Lung (tissue), 12 donors: ENCODE measurements around the gene ADAP1. TPM values are rescaled to one million over a fixed set of nuclear protein-coding genes. Genes with fewer than 3 reads are reported as not detected.

Source experiments
- ATAC-seq: fragments of 200-7000 bp; cut with Tn5 transposase; one replicate; pipeline ENCODE4 v1.9.1; 2020; ENCODE audit warnings: moderate number of reproducible peaks; ENCODE audit not compliant: insufficient read depth, low FRiP score
- DNase-seq, 3 donors: peaks; one replicate each; pipeline ENCODE4 v3.0.0-alpha.2; 2013 to 2017
- H3K27ac ChIP-seq, 2 donors: one replicate each; pipeline ENCODE4 v1.5.1; 2013; ENCODE audit warnings: mild to moderate bottlenecking in 2 of 2, moderate library complexity in 2 of 2, control low read depth in 1 of 2, inconsistent platforms in 1 of 2, low read depth in 1 of 2, low read length in 1 of 2
- H3K27me3 ChIP-seq, 3 donors: one replicate each; pipeline ENCODE4 v1.5.1; 2013; ENCODE audit warnings: low read length in 2 of 3; ENCODE audit not compliant: control insufficient read depth in 3 of 3, insufficient read depth in 3 of 3
- H3K36me3 ChIP-seq, 4 donors: one replicate each; pipeline ENCODE4 v1.5.1; 2013; ENCODE audit warnings: low read length in 4 of 4, mild to moderate bottlenecking in 1 of 4, moderate library complexity in 1 of 4; ENCODE audit not compliant: control insufficient read depth in 4 of 4, insufficient read depth in 4 of 4
- H3K4me1 ChIP-seq, 5 donors: one replicate each; pipeline ENCODE4 v1.5.1; 2013; ENCODE audit warnings: low read length in 5 of 5, mild to moderate bottlenecking in 2 of 5, moderate library complexity in 1 of 5; ENCODE audit not compliant: control insufficient read depth in 5 of 5, insufficient read depth in 5 of 5
- H3K4me3 ChIP-seq: one replicate; pipeline ENCODE4 v1.5.1; 2013; ENCODE audit warnings: mild to moderate bottlenecking, control low read depth, moderate library complexity
- H3K9ac ChIP-seq, 2 donors: one replicate each; pipeline ENCODE4 v1.5.1; 2013; ENCODE audit warnings: low read length in 2 of 2, control low read depth in 1 of 2; ENCODE audit not compliant: insufficient read depth in 1 of 2
- H3K9me3 ChIP-seq, 4 donors: one replicate each; pipeline ENCODE4 v1.5.1; 2013; ENCODE audit warnings: low read length in 3 of 4, mild to moderate bottlenecking in 1 of 4, moderate library complexity in 1 of 4; ENCODE audit not compliant: control insufficient read depth in 4 of 4, insufficient read depth in 3 of 4
- whole genome bisulfite sequencing, 2 donors: extraction: QIAGEN DNeasy Blood & Tissue Kit; methylation state at CpG; one replicate each; pipeline ENCODE4 v1.1.7; 2013; 5-methylcytosine and 5-hydroxymethylcytosine counted together
- polyA plus RNA-seq, 2 donors: library from polyadenylated mRNA; stranded (reverse); fragments of 200-250 nt; gene quantifications; one replicate each; pipeline ENCODE4 v1.2.1, GENCODE V29; 2013
- total RNA-seq, 2 donors: library from RNA; depleted of rRNA in 1 of 2; stranded (reverse); fragments of >200 nt in 1 of 2; gene quantifications; one replicate each; pipeline ENCODE4 v1.2.1, GENCODE V29; 2014 to 2021
- TF ChIP-seq, protein P1 (sequence below): IDR thresholded peaks from 2 replicates; pipeline ENCODE4 v1.5.1; 2012; ENCODE audit warnings: mild to moderate bottlenecking; ENCODE audit errors: control extremely low read depth, extremely low read depth
- donor health status: control.
- donor health status: control.
- donor health status: Bipolar disorder and iron deficiency.
- donor health status: healthy.
- donor health status: DM: yes; HTN: yes; CAD: no.

Gene ADAP1
- total and polyA plus RNA-seq, 4 donors, result 11.5 to 39.0 (median 32.6) TPM

DNA sequence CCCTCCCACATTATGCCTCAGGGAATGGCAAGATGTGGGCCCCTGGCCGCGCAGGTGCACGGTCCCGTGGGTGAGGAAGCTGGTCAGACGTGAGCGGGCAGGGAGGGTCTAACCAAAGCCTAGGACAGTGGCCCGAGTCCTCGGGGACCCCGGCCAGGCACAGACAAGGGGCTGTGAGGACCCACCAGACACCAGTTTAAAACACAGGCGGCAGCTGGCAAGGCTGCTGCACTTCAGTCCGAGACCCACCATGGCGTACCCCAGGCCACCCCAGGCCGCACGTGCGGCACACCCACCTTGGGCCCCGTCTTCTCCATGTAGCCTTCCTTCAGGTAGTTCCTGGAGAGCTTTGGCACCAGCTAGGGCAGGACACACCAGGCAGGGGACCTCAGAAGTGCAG, 54.7 kb downstream of the ADAP1 start:
- ATAC-seq (no peak), DNase-seq (no peak)
- H3K27ac ChIP-seq, result no peak overlapping the region
- H3K4me1 ChIP-seq, result peaks cover 0 to 14% (median 5%) of the 10 kb centered on the region in 5 donors
- peaks cover 0 to 39% (median 3%) of the 10 kb centered on the region in 4 donors for H3K36me3 ChIP-seq
- 96 to 97% methylated on average over 16 of the region's 16 CpGs for WGBS, 2 donors
- TF ChIP-seq, protein P1, sequence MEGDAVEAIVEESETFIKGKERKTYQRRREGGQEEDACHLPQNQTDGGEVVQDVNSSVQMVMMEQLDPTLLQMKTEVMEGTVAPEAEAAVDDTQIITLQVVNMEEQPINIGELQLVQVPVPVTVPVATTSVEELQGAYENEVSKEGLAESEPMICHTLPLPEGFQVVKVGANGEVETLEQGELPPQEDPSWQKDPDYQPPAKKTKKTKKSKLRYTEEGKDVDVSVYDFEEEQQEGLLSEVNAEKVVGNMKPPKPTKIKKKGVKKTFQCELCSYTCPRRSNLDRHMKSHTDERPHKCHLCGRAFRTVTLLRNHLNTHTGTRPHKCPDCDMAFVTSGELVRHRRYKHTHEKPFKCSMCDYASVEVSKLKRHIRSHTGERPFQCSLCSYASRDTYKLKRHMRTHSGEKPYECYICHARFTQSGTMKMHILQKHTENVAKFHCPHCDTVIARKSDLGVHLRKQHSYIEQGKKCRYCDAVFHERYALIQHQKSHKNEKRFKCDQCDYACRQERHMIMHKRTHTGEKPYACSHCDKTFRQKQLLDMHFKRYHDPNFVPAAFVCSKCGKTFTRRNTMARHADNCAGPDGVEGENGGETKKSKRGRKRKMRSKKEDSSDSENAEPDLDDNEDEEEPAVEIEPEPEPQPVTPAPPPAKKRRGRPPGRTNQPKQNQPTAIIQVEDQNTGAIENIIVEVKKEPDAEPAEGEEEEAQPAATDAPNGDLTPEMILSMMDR, result no peak
- peaks cover 0 to under 1% (median 0%) of the 10 kb centered on the region in 3 donors for H3K27me3 ChIP-seq
- no peak overlapping the region for H3K9ac ChIP-seq
- H3K9me3 ChIP-seq, result peaks cover 0 to 2% (median 0%) of the 10 kb centered on the region in 4 donors
- no peak overlapping the region for H3K4me3 ChIP-seq

DNA sequence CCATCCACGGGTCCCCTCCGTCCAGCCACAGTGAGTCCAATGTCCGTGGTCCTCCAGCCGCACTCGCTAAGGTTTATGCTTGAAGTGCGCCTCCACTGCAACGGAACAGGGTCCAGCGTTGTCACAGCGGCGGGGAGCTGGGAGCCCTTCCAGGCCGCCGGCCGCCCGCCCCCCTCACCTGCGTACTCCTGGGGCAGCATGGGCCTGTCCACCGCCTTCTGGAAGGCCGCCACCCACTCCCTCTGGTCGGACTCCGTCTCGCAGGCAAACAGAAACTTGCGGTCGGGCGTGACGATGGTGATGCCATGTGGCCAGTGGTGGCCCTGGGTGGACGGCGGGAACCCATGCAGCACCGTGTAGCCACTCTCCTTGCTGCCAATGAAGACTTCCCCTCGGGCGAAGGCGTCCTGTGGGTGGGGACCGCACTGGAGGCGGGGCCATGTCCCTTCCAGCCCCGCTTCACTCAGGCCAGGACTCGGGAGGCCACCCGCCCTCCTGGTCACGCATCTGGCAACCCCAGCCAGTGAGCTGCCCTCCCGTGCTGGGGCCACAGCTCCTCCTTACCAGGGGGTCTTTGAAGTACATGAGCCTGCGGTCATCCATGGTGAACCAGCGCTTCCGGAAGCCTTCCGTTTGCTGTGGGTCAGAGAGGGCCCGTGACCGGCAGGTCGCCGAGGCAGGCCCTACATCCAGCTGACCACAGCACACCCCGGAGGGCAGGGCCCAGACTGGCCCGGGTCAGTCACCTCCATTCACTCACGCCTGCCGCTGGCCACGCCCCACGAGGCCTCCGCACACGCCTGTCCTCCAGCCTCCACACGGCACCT, 55.4 kb downstream of the ADAP1 start:
- Histone ChIP-seq H3K9me3 (peaks cover 0 to 2% (median 0%) of the 10 kb centered on the region in 4 donors), H3K4me1 (peaks cover 0 to 14% (median 5%) of the 10 kb centered on the region in 5 donors), H3K27ac (no peak overlapping the region), H3K36me3 (peaks cover 0 to 46% (median 3%) of the 10 kb centered on the region in 4 donors), H3K9ac (no peak overlapping the region), H3K27me3 (no peaks in the 10 kb centered on the region), H3K4me3 (no peak overlapping the region)
- DNase-seq (no peak), ATAC-seq (no peak)
- TF ChIP-seq, protein P1, result no peak
- 91% methylated on average over 54 of the region's 54 CpGs for WGBS, 2 donors

DNA sequence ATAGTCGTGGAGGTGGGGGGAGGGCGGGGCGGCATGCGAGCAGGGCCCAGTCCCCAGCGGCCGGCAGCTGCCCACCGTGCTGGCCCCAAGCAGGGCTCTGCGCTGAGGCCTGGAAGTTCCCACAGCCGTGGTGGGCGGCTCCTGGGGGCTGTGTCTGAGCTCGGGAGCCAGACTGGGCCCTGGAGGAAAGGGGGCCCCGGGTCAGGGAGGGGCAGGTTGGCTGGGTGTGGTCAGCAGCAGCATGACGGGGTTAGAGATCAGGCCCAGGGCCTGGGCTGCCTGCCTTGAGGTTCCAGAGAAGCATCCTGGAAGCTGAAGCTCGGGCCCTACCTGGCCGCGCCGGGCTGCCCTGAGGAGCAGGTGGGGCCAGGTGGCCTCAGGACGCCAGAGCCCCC, 56.0 kb downstream of the ADAP1 start:
- ATAC-seq (no peak), DNase-seq (no peak)
- TF ChIP-seq, protein P1, result no peak
- peaks cover 0 to 51% (median 6%) of the 10 kb centered on the region in 4 donors for H3K36me3 ChIP-seq
- peaks cover 0 to 14% (median 5%) of the 10 kb centered on the region in 5 donors for H3K4me1 ChIP-seq
- no peaks in the 10 kb centered on the region for H3K27me3 ChIP-seq
- no peak overlapping the region for H3K4me3 ChIP-seq
- no peak overlapping the region for H3K9ac ChIP-seq
- H3K27ac ChIP-seq, result no peak overlapping the region
- peaks cover 0 to 2% (median 0%) of the 10 kb centered on the region in 4 donors for H3K9me3 ChIP-seq
- WGBS, 2 donors, result 85 to 86% methylated on average over 18 of the region's 18 CpGs
